ENCODE results near the gene FITM1.

DNA sequence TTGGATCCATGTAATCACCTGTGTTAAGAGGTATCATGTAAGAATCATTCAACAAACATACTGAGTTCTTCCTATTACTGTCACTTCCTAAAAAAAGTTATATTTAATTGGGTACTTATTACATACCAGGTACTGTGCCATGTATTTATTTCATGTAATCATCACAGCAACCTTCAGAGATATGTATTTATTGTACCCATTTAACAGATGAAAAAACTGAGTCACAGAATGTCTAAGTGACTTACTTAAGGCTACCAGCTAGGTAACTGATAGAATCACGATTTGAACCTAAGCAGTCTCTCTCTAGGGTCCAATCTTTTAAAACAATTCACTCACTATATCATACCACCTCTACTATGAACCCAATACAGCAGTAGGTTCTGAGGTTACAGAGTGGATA, 14.0 kb downstream of the FITM1 start:
- TF ChIP-seq, protein P1, sequence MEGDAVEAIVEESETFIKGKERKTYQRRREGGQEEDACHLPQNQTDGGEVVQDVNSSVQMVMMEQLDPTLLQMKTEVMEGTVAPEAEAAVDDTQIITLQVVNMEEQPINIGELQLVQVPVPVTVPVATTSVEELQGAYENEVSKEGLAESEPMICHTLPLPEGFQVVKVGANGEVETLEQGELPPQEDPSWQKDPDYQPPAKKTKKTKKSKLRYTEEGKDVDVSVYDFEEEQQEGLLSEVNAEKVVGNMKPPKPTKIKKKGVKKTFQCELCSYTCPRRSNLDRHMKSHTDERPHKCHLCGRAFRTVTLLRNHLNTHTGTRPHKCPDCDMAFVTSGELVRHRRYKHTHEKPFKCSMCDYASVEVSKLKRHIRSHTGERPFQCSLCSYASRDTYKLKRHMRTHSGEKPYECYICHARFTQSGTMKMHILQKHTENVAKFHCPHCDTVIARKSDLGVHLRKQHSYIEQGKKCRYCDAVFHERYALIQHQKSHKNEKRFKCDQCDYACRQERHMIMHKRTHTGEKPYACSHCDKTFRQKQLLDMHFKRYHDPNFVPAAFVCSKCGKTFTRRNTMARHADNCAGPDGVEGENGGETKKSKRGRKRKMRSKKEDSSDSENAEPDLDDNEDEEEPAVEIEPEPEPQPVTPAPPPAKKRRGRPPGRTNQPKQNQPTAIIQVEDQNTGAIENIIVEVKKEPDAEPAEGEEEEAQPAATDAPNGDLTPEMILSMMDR (IDR thresholded peaks at IDR 0.05) = no peak
- no peak for TF ChIP-seq POLR2A (IDR thresholded peaks at IDR 0.05)

All from heart left ventricle (tissue), 13 donors.